ENCODE results near the gene SLC66A1.

Gene SLC66A1

DNA sequence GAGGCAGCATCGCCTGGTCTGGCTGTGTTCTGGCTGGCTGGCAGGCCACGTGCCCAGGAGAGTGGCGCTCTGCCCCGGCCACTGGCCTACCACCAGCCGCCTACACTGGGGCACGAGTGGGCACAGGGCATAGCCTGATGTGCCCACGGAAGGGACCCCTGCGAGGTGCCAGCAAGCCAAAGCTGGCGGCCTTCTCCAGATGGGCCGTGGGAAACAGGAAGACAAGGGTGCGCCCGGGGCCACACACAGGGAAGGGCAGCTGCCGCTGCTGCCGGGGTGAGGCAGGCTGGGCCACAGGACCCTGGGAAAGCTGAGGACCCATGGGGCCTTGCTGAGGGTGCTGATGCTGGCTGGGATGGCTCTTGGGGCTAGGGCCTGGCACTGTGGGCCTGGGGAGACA lies 40.7 kb downstream of the SLC66A1 start:
- DNase-seq (ENCODE audit: low read depth): no peak
- TF ChIP-seq, protein P1, sequence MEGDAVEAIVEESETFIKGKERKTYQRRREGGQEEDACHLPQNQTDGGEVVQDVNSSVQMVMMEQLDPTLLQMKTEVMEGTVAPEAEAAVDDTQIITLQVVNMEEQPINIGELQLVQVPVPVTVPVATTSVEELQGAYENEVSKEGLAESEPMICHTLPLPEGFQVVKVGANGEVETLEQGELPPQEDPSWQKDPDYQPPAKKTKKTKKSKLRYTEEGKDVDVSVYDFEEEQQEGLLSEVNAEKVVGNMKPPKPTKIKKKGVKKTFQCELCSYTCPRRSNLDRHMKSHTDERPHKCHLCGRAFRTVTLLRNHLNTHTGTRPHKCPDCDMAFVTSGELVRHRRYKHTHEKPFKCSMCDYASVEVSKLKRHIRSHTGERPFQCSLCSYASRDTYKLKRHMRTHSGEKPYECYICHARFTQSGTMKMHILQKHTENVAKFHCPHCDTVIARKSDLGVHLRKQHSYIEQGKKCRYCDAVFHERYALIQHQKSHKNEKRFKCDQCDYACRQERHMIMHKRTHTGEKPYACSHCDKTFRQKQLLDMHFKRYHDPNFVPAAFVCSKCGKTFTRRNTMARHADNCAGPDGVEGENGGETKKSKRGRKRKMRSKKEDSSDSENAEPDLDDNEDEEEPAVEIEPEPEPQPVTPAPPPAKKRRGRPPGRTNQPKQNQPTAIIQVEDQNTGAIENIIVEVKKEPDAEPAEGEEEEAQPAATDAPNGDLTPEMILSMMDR (conservative IDR thresholded peaks at IDR 0.05; ENCODE audit: low read depth, low read length): no peak
- H3K4me3 ChIP-seq (ENCODE audit: low read length): no peak overlapping the region

DNA sequence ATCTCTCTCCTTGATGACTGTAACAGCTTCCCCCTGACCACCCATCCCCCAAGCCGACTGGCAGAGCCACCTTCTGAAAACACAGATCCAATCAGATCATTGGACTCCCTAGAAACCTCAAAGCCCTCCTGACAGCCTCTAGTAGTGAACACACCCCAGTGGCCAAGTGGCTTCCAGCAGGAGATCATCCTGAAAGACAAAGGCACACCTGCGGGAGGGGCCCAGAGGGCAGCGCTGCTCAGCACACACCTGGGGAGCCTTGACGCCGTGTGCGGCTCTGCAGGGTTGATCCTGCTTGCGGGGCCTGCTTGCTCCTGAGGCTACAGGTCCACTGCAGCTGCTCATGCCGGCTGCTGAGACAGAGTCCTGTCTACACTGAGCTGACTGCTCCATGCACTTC lies 41.5 kb downstream of the SLC66A1 start:
- H3K4me3 ChIP-seq (ENCODE audit: low read length): no peak overlapping the region
- no peak for DNase-seq (ENCODE audit: low read depth)
- TF ChIP-seq, protein P1 (conservative IDR thresholded peaks at IDR 0.05; ENCODE audit: low read depth, low read length): no peak

DNA sequence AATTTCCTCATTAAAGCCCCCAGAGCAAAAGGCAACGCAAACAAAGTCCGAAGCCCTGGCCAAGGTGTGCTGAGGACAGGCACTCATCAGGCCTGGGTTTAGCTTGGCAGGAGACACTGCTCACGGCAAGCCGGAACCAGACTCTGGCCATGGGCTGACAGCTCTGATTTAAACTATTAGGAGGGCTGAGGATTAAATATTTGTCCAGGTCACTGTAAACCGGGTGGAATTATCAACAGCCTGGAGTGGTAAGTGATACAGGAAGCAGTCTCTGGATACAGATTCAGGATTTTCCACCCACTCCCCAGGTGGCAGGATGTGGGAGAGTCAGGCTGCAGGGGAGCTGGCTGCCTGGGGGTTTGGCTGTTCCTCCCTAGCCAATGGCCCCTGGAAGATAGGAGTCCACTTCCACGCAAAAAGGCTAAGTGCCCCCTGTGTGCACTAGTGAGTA lies 42.4 kb downstream of the SLC66A1 start:
- TF ChIP-seq, protein P1 (conservative IDR thresholded peaks at IDR 0.05; ENCODE audit: low read depth, low read length): no peak
- no peak for DNase-seq (ENCODE audit: low read depth)
- H3K4me3 ChIP-seq (ENCODE audit: low read length): no peak overlapping the region

DNA sequence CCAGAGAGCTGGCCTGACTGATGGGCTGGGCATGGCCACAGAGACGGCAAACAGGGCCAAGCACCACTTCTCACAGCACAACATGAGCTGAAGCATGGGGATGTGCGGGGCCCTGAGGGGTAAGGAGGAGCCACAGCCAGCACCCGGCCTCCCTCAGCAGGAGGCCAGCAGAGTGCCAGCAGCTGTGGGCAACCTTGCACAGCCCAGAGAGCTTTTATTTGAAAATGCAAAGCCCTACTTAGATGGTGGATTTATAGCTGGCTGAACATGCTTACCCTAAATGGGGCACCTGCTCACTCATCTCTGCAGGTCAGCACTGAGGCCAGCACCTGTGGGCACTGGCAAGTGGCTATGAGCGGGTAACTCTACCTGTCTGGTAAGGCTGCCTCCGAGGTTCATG lies 44.1 kb downstream of the SLC66A1 start:
- no peak overlapping the region for H3K4me3 ChIP-seq (ENCODE audit: low read length)
- DNase-seq (ENCODE audit: low read depth): no peak
- TF ChIP-seq, protein P1 (conservative IDR thresholded peaks at IDR 0.05; ENCODE audit: low read depth, low read length): no peak

DNA sequence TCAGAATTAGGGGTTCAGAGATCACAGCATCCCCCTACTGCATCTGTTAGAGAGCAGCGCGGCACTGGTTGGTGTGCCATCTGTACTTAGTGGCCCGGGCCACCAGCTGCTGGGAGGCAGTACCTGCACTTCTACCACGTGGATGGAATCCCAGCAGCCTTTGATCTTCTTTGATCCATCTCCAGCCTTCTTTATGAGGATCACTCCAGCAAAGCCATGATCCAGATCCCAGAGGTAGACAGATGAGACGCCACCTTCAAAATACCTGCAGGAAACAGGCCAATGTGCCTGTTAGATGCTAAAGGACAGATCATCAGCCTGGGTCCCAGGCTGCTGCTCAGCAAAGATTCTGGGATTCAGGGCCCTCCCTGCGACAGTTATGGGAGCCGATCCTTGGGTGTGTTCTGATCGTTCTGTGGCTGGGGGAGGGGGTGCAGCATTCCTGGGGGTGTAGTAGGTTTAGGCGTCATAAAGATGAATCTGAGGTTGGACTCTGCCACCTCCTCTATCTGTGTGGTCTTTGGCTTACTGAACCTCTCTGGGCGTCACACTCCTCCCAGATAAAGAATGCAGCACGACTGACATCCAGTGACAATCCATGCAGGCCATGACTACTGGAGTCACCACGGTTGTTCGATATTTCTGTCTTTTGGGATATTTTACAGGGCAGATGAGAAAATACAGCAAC lies 45.3 kb downstream of the SLC66A1 start:
- no peak overlapping the region for H3K4me3 ChIP-seq (ENCODE audit: low read length)
- DNase-seq (ENCODE audit: low read depth): no peak
- TF ChIP-seq, protein P1 (conservative IDR thresholded peaks at IDR 0.05; ENCODE audit: low read depth, low read length): no peak

DNA sequence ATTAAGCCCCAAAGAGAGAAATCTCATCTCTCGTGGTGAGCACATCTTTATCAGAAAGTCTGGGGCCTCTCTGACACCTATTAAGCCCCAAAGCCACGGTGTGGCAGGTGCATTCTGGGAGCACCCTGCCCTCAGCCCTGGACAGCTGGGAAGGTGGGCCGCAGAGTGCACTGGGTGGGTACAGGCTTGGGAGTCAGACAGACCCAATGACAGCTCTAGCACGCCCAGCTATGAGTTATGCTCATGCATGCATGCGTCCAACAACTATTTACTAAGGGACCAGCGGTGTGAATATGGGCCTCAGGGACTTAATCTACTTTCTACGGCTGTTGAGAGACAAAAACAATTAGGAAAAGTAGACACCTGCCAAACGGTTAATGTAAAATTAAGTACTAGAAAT lies 46.6 kb downstream of the SLC66A1 start:
- TF ChIP-seq, protein P1 (conservative IDR thresholded peaks at IDR 0.05; ENCODE audit: low read depth, low read length): no peak
- no peak for DNase-seq (ENCODE audit: low read depth)

DNA sequence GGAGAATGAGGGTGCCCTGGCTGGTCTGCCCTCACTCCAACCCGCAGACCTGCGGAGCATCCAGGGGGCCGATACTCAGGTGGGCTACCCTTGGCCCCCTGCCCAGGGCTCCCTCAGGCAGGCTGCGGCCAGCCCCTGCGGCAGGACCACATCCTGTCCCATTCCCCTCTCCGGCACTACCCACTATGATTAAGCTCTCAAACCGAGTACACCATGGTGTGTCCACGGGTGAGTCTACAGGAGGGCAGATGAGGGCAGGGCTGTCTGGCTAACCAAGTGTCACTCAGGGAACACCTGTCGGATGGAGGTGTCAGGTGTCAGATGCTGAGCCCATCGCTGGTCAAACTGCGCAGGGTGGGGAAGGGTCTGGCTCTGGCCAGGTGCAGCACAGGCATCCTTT lies 47.2 kb downstream of the SLC66A1 start:
- no peak overlapping the region for H3K4me3 ChIP-seq (ENCODE audit: low read length)
- DNase-seq (ENCODE audit: low read depth): no peak
- TF ChIP-seq, protein P1 (conservative IDR thresholded peaks at IDR 0.05; ENCODE audit: low read depth, low read length): no peak

More for the DNA sequence above, 46.6 kb downstream of the SLC66A1 start:
- H3K4me3 ChIP-seq (ENCODE audit: low read length): no peak overlapping the region

All from retinal pigment epithelial cell (primary cell).